A549 (cell line): Measurements from ENCODE around the gene ELAVL1. TPM values are rescaled to one million over a fixed set of nuclear protein-coding genes. Genes with fewer than 3 reads are reported as not detected.

Source experiments
- ATAC-seq, 2 experiments: fragments of 200-7000 bp in 1 of 2; fragments of >200 bp in 1 of 2; cut with Nextera tagmentation in 1 of 2; cut with Tn5 transposase in 1 of 2; 3 replicates each; pipeline versions ENCODE4 v1.8.0 to v1.9.1; 2018 to 2020; ENCODE audit warnings: mild to moderate bottlenecking in 1 of 2, moderate library complexity in 1 of 2
- CTCF ChIA-PET: fragments of 300-600 bp; sonication (Branson Sonifier 250); formaldehyde crosslinking; extraction: SDS; loops from one replicate; lab custom pipeline; 2021; ENCODE audit warnings: antibody characterized with exemption, inconsistent platforms; lab: Yijun Ruan, JAX
- POLR2A ChIA-PET: fragments of 350-600 bp; formaldehyde crosslinking; extraction: SDS; loops from one replicate; lab custom pipeline; 2021; ENCODE audit warnings: antibody characterized with exemption, inconsistent platforms; lab: Yijun Ruan, JAX
- DNase-seq, 2 experiments: peaks; one replicate each; pipeline versions ENCODE4 v3.0.0 to v3.0.0-alpha.2; 2011 to 2016; ENCODE audit warnings: low read depth in 1 of 2, low spot score in 1 of 2
- FAIRE-seq: peaks from 2 replicates; lab custom pipeline; 2011; peaks lifted over from hg19 to GRCh38; lab: Jason Lieb, UNC
- H3K27ac ChIP-seq, 2 experiments: fragments of >200 bp; sonication (Bioruptor Twin); formaldehyde crosslinking; 3 replicates each; pipeline ENCODE4 v1.5.1; 2016 to 2017
- H3K4me1 ChIP-seq: fragments of >200 bp; sonication (Bioruptor Twin); formaldehyde crosslinking; 3 replicates; pipeline ENCODE4 v1.6.1; 2016
- H3K4me2 ChIP-seq: fragments of >200 bp; sonication (Bioruptor Twin); formaldehyde crosslinking; 3 replicates; pipeline ENCODE4 v1.6.1; 2016
- H3K4me3 ChIP-seq: fragments of >200 bp; sonication (Bioruptor Twin); formaldehyde crosslinking; 3 replicates; pipeline ENCODE4 v1.5.1; 2016
- H3K9me3 ChIP-seq: fragments of >200 bp; sonication (Bioruptor Twin); formaldehyde crosslinking; 3 replicates; pipeline ENCODE4 v1.6.1; 2016
- BHLHE40 ChIP-seq: IDR thresholded peaks from 2 replicates; pipeline ENCODE4 v1.6.1; 2012; ENCODE audit warnings: low read depth, low read length, inconsistent platforms
- CBX8 ChIP-seq: fragments of 200-600 bp; sonication (generic); IDR thresholded peaks from 2 replicates; pipeline ENCODE4 v1.6.1; 2016
- CHD4 ChIP-seq: fragments of 200-600 bp; sonication (generic); IDR thresholded peaks from 2 replicates; pipeline ENCODE4 v1.6.1; 2016; ENCODE audit warnings: antibody characterized with exemption, mild to moderate bottlenecking, borderline replicate concordance
- ELK1 ChIP-seq: fragments of 150-350 bp; IDR thresholded peaks from 2 replicates; pipeline ENCODE4 v1.6.1; 2014; ENCODE audit warnings: low read depth, mild to moderate bottlenecking, low read length
- EP300 ChIP-seq, 2 experiments: fragments of >200 bp; sonication (Bioruptor Twin); formaldehyde crosslinking; IDR thresholded peaks; 2 replicates in 1 of 2; 3 replicates in 1 of 2; pipeline ENCODE4 v1.6.1; 2016 to 2017
- ESRRA ChIP-seq: fragments of 150-350 bp; IDR thresholded peaks from 2 replicates; pipeline ENCODE4 v1.6.1; 2014; ENCODE audit warnings: mild to moderate bottlenecking, low read length, borderline replicate concordance
- FOSL2 ChIP-seq, 2 experiments: fragments of 450-650 bp in 1 of 2; fragments of >200 bp in 1 of 2; sonication (Bioruptor Twin) in 1 of 2; formaldehyde crosslinking; IDR thresholded peaks; 2 replicates each; pipeline versions ENCODE4 v1.5.0 to v1.6.1; 2016 to 2020; ENCODE audit warnings: mild to moderate bottlenecking in 1 of 2, moderate library complexity in 1 of 2
- HES2 ChIP-seq: fragments of >200 bp; sonication (Bioruptor Twin); formaldehyde crosslinking; IDR thresholded peaks from 2 replicates; pipeline ENCODE4 v1.6.1; 2016
- HEYL ChIP-seq: fragments of 250-450 bp; sonication (Bioruptor Pico); IDR thresholded peaks from 2 replicates; pipeline ENCODE4 v1.8.0; 2021; ENCODE audit warnings: mild to moderate bottlenecking, moderate library complexity
- HMGXB4 ChIP-seq: fragments of 250-450 bp; sonication (Bioruptor Pico); IDR thresholded peaks from 2 replicates; pipeline ENCODE4 v1.5.0; 2021; ENCODE audit warnings: mild to moderate bottlenecking, moderate library complexity, borderline replicate concordance
- HOXB5 ChIP-seq: fragments of 250-450 bp; sonication (Bioruptor Pico); IDR thresholded peaks from 2 replicates; pipeline ENCODE4 v1.5.0; 2020; ENCODE audit warnings: mild to moderate bottlenecking, moderate library complexity
- JUNB ChIP-seq: fragments of >200 bp; sonication (Bioruptor Twin); formaldehyde crosslinking; IDR thresholded peaks from 2 replicates; pipeline ENCODE4 v1.6.1; 2016
- KDM1A ChIP-seq: fragments of 200-600 bp; sonication (generic); IDR thresholded peaks from 2 replicates; pipeline ENCODE4 v1.6.1; 2016; ENCODE audit warnings: low read depth, mild to moderate bottlenecking
- MAFK ChIP-seq: fragments of 450-650 bp; IDR thresholded peaks from 2 replicates; pipeline ENCODE4 v1.6.1; 2014; ENCODE audit not compliant: partially characterized antibody
- MAX ChIP-seq: IDR thresholded peaks from 2 replicates; pipeline ENCODE4 v1.6.1; 2012
- MAZ ChIP-seq: fragments of 150-350 bp; IDR thresholded peaks from 2 replicates; pipeline ENCODE4 v1.6.1; 2014; ENCODE audit warnings: antibody characterized with exemption, low read depth, low read length, borderline replicate concordance
- PBX3 ChIP-seq: IDR thresholded peaks from 2 replicates; pipeline ENCODE4 v1.6.1; 2012
- RARB ChIP-seq: fragments of 250-450 bp; sonication (Bioruptor Pico); IDR thresholded peaks from 2 replicates; pipeline ENCODE4 v1.8.0; 2021; ENCODE audit warnings: mild to moderate bottlenecking, moderate library complexity
- REST ChIP-seq: fragments of 200-600 bp; sonication (generic); IDR thresholded peaks from 2 replicates; pipeline ENCODE4 v1.6.1; 2016; ENCODE audit warnings: antibody characterized with exemption, mild to moderate bottlenecking, moderate library complexity
- RFX5 ChIP-seq: fragments of 450-650 bp; IDR thresholded peaks from 2 replicates; pipeline ENCODE4 v1.7.1; 2014; ENCODE audit warnings: antibody characterized with exemption, mild to moderate bottlenecking, moderate library complexity
- TFCP2L1 ChIP-seq: fragments of 250-450 bp; sonication (Bioruptor Pico); IDR thresholded peaks from 2 replicates; pipeline ENCODE4 v1.5.0; 2021; ENCODE audit warnings: mild to moderate bottlenecking
- ZC3H11A ChIP-seq: fragments of 450-650 bp; IDR thresholded peaks from 2 replicates; pipeline ENCODE4 v1.6.1; 2014; ENCODE audit warnings: antibody characterized with exemption, mild to moderate bottlenecking
- ZNF302 ChIP-seq: fragments of 250-450 bp; sonication (Bioruptor Pico); IDR thresholded peaks from 2 replicates; pipeline ENCODE4 v1.9.0; 2021; ENCODE audit warnings: inconsistent platforms, mild to moderate bottlenecking, moderate library complexity
- ZSCAN20 ChIP-seq: fragments of 250-450 bp; sonication (Bioruptor Pico); IDR thresholded peaks from 2 replicates; pipeline ENCODE4 v1.8.0; 2022; ENCODE audit warnings: mild to moderate bottlenecking, moderate library complexity
- WGBS: methylation state at CpG from one replicate; pipeline ENCODE4 v1.1.6; 2017; ENCODE audit errors: missing lambda C conversion rate; 5-methylcytosine and 5-hydroxymethylcytosine counted together
- polyA plus RNA-seq, 4 experiments: library from polyadenylated mRNA; depleted of rRNA in 3 of 4; stranded (reverse); fragments of >200 nt; fragmentation: RNase III in 1 of 4; extraction: RNeasy Plus Mini Kit Qiagen cat#74134 plus additional on column Dnase treatment in 1 of 4; gene quantifications; 2 replicates in 3 of 4; 3 replicates in 1 of 4; pipeline ENCODE4 v1.2.3, GENCODE V29; 2011 to 2017

Gene ELAVL1
- polyA plus RNA-seq, 2 of the 4 experiments (the other 2 are of a cell fraction) = 39.3 to 55.6 TPM

GRCh38 chr19:7914598-7915045 is 90.8 kb downstream of the ELAVL1 start, which contains the start of gene TGFBR3L:
TSS of gene TGFBR3L (plus strand) at chr19:7914830.
- Histone ChIP-seq H3K4me3 (no peak within 1 kb of the TSS), H3K9me3 (no peaks in the 10 kb centered on the region), H3K27ac (no peak within 1 kb of the TSS), H3K4me1 (peaks cover 11% of the 10 kb centered on the region), H3K4me2 (no peak within 1 kb of the TSS)
- ATAC-seq (no peak), FAIRE-seq (no peak), DNase-seq (no peak)
- TF ChIP-seq ZSCAN20 (CRISPR knock-in tag) = no peak
- no peak for TF ChIP-seq EP300 (IDR thresholded peaks at IDR 0.05)
- no peak for TF ChIP-seq JUNB
- no peak for TF ChIP-seq BHLHE40
- TF ChIP-seq REST = no peak
- no peak for TF ChIP-seq RARB
- no peak for TF ChIP-seq TFCP2L1
- TF ChIP-seq MAZ = no peak
- TF ChIP-seq HOXB5 (CRISPR knock-in tag) = no peak
- no peak for TF ChIP-seq ELK1
- TF ChIP-seq PBX3 = no peak
- 72% methylated on average over 7 of the region's 12 CpGs for WGBS
- ChIA-PET CTCF (interaction anchor here (1.3 kb wide), 1 partner anchor 11 kb away, joined by 4 read pairs; the partner anchor contains the start of gene MAP2K7), POLR2A (interaction anchor here (1.8 kb wide), 1 partner anchor 11 kb away, joined by 4 read pairs; no protein-coding TSS in a partner anchor)

- Histone ChIP-seq H3K4me2 (no peak overlapping the region), H3K4me1 (peaks cover 9% of the 10 kb centered on the region), H3K27ac (no peak overlapping the region), H3K4me3 (no peak overlapping the region)
- 68% methylated on average over 12 of the region's 12 CpGs for WGBS
- CTCF ChIA-PET = no interaction called here
- FAIRE-seq = no peak
- no peak for TF ChIP-seq ELK1
- TF ChIP-seq MAFK = no peak
- no peak for TF ChIP-seq ZNF302 (CRISPR knock-in tag)
- no peak for TF ChIP-seq HMGXB4 (CRISPR knock-in tag)
- TF ChIP-seq HES2 = no peak
- no peak for TF ChIP-seq CHD4
- TF ChIP-seq JUNB = no peak
- no peak for TF ChIP-seq FOSL2 (IDR thresholded peaks at IDR 0.05)
- TF ChIP-seq FOSL2 (CRISPR knock-in tag; IDR thresholded peaks at IDR 0.05) = no peak
- no peak for TF ChIP-seq MAX
- no peak for TF ChIP-seq KDM1A
- TF ChIP-seq RFX5 = no peak
- TF ChIP-seq EP300 (IDR thresholded peaks at IDR 0.05) = no peak
- TF ChIP-seq ESRRA = no peak
- no peak for TF ChIP-seq CBX8
- TF ChIP-seq ZC3H11A = no peak
- no peak for TF ChIP-seq HEYL (CRISPR knock-in tag)
- TF ChIP-seq, all 56 proteins: peak for 0
- DNase-seq (no peak), ATAC-seq (no peak)
- POLR2A ChIA-PET = interaction anchor here (1.8 kb wide), 1 partner anchor 11 kb away, joined by 4 read pairs; no protein-coding TSS in a partner anchor
- no peaks in the 10 kb centered on the region for H3K9me3 ChIP-seq
These were observed 91.3 kb downstream of the ELAVL1 start for GRCh38 chr19:7914099-7914498.
